Activated CD8-positive, alpha-beta memory T cell treated with anti-CD3 and anti-CD28 coated beads, Interleukin-2, amount 10 ng/mL, durations not matched to agents 7 days and 5 days (primary cell): ENCODE data around the gene TRABD. TPM values are rescaled to one million over a fixed set of nuclear protein-coding genes. Genes with fewer than 3 reads are reported as not detected.

Experiments used
- ATAC-seq: fragments of 150-1000 bp; cut with Tn5 transposase; one replicate; pipeline ENCODE4 v1.10.0; 2021; ENCODE audit warnings: moderate library complexity
- CTCF ChIA-PET: fragments of 350-600 bp; sonication (Branson Sonifier 250); formaldehyde crosslinking; loops from one replicate; lab custom pipeline; 2021; ENCODE audit warnings: antibody characterized with exemption; lab: Charles Lee
- DNase-seq: peaks from one replicate; pipeline ENCODE4 v3.0.0-alpha.2; 2020
- H3K27ac Mint-ChIP-seq: one replicate; pipeline ENCODE4 v1.8.0; 2021; ENCODE audit warnings: mild to moderate bottlenecking, mixed read lengths
- H3K27me3 Mint-ChIP-seq: one replicate; pipeline ENCODE4 v1.8.0; 2021; ENCODE audit warnings: mixed read lengths
- H3K36me3 Mint-ChIP-seq: one replicate; pipeline ENCODE4 v1.8.0; 2021; ENCODE audit warnings: mild to moderate bottlenecking, mixed read lengths
- H3K4me1 Mint-ChIP-seq: one replicate; pipeline ENCODE4 v1.8.0; 2021; ENCODE audit warnings: mixed read lengths
- H3K4me3 Mint-ChIP-seq: one replicate; pipeline ENCODE4 v1.8.0; 2021; ENCODE audit warnings: mild to moderate bottlenecking, moderate library complexity, mixed read lengths
- H3K9me3 Mint-ChIP-seq: one replicate; pipeline ENCODE4 v1.8.0; 2022; ENCODE audit warnings: low read depth, mixed read lengths
- total RNA-seq, 2 experiments: library from RNA; stranded (reverse); gene quantifications; one replicate each; pipeline ENCODE4 v1.2.3, GENCODE V29; 2021

The TRABD gene
- total RNA-seq, 2 experiments from 2014 or later, result 141 to 177 TPM

DNA sequence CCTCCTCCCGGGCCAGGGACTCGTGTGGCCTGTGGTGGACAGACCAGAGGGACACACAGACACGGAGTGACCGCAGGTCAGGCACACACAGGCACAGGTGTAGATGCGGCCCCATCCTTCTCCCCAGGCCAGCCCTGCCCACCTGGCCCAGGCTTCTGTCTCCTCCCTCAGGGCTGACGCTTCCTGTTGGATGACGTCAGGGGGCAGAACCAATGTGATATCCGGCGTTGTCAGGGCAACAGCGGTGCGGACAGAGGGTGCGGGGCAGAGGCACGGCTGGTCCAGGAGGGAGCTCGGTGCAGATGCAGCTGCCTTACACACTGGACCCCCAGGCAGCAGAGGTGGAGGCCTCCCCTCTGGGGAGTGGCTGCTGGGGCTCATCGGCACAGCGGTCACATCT, 62.0 kb downstream of the TRABD start:
- Mint-ChIP-seq H3K36me3 (peaks cover 10% of the 10 kb centered on the region), H3K4me3 (no peak overlapping the region), H3K27ac (peak overlapping the region; percentile 71)

DNA sequence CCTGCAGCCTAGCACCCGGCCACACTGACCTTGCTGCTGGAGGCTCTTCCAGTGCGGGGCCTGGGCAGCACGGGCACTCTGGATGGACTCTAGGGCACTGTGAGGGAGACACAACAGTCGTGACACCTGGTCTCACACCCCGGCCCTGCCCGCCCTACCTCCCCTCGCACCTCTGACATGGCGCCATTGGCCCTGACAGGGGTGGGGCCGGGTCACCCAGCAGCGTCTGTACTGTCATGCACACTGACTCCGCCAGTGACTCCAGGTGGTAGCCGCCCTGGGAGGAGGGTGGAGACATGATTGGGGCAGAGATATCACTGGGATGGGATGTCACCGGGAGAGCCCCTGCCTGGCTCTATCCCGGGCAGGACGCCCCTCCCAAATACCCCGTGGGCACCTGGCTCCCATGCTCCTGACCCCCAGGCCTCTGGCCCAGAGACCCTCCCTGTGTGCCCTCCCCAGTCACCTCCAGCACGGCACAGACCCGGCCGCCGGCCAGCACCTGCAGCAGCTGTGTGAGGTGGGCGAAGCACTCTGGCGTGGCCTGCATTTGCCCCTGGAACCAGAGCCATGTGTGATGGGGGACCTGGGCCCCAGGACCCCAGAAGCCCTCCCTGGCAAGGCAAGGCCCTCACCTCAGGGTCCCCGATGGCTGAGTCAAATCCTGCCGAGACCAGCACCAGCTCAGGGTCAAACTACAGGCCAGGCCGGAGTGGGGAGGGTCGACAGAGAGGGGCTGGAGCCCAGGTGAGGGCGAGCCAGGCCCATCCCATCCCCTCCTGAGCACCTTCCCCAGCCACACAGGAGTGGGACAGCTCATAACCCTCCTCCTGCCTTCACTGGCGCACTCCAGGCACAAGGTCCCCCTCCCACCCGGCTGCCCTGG, 62.7 kb downstream of the TRABD start:
- Mint-ChIP-seq H3K36me3 (peaks cover 10% of the 10 kb centered on the region), H3K4me1 (peaks cover 35% of the 10 kb centered on the region), H3K27ac (peak overlapping the region; percentile 71), H3K9me3 (no peaks in the 10 kb centered on the region), H3K27me3 (no peaks in the 10 kb centered on the region), H3K4me3 (no peak overlapping the region)
- DNase-seq (no peak), ATAC-seq (no peak)
- CTCF ChIA-PET, result interaction anchor here (1.2 to 1.6 kb wide), 2 partner anchors 8 to 277 kb away, joined by 3 read pairs; partner anchors contain the start of gene SCO2

More for the DNA sequence above, 62.0 kb downstream of the TRABD start:
- H3K27me3 Mint-ChIP-seq, result no peaks in the 10 kb centered on the region
- ATAC-seq (peak; percentile 11), DNase-seq (peak; percentile 88)
- H3K4me1 Mint-ChIP-seq, result peaks cover 37% of the 10 kb centered on the region
- CTCF ChIA-PET, result interaction anchor here (1.2 to 1.6 kb wide), 2 partner anchors 8 to 278 kb away, joined by 3 read pairs; partner anchors contain the start of gene SCO2
- H3K9me3 Mint-ChIP-seq, result no peaks in the 10 kb centered on the region

Other genes starting within 250 kb of the TRABD start
- gene PIM3, start 225.1 kb upstream of the TRABD start, total RNA-seq, result 10 to 100 TPM; 53.4 to 79.7 TPM
- under 1 TPM in 1 of 2 experiments, not detected in 1; 0.05 TPM for gene IL17REL, start 173.1 kb upstream of the TRABD start, total RNA-seq
- not detected for gene TTLL8, start 127.6 kb upstream of the TRABD start, total RNA-seq
- gene MLC1, start 100.5 kb upstream of the TRABD start, total RNA-seq, result 1 to 10 TPM; 1.9 to 2.9 TPM
- under 1 TPM in 1 of 2 experiments, not detected in 1; 0.23 TPM for gene MOV10L1, start 95.9 kb upstream of the TRABD start, total RNA-seq
- 1 to 10 TPM; 1.3 to 1.8 TPM for gene PANX2, start 15.2 kb upstream of the TRABD start, total RNA-seq
- gene SELENOO, start 15.1 kb downstream of the TRABD start, total RNA-seq, result 10 to 100 TPM; 30.0 to 35.6 TPM
- 10 to 100 TPM; 60.9 to 72.0 TPM for gene TUBGCP6, start 59.1 kb downstream of the TRABD start, total RNA-seq
- 10 to 100 TPM; 75.2 to 96.3 TPM for gene HDAC10, start 65.4 kb downstream of the TRABD start, total RNA-seq
- 10 to 100 TPM; 13.9 to 15.8 TPM for gene MAPK12, start 75.8 kb downstream of the TRABD start, total RNA-seq
- gene MAPK11, start 84.5 kb downstream of the TRABD start, total RNA-seq, result 10 to 100 TPM; 16.5 to 18.5 TPM
- gene PLXNB2, start 121.7 kb downstream of the TRABD start, total RNA-seq, result 10 to 100 TPM; 23.4 to 26.6 TPM
- gene DENND6B, start 141.1 kb downstream of the TRABD start, total RNA-seq, result 1 to 10 TPM; 5.7 to 8.8 TPM
- gene PPP6R2, start 157.4 kb downstream of the TRABD start, total RNA-seq, result 10 to 100 TPM; 78.7 to 98.0 TPM